ENCODE results near the gene TFCP2L1. TPM values are rescaled to one million over a fixed set of nuclear protein-coding genes. Genes with fewer than 3 reads are reported as not detected.

Gene TFCP2L1
- total RNA-seq, 1 donor from 2014 or later, result 0.05 TPM

DNA sequence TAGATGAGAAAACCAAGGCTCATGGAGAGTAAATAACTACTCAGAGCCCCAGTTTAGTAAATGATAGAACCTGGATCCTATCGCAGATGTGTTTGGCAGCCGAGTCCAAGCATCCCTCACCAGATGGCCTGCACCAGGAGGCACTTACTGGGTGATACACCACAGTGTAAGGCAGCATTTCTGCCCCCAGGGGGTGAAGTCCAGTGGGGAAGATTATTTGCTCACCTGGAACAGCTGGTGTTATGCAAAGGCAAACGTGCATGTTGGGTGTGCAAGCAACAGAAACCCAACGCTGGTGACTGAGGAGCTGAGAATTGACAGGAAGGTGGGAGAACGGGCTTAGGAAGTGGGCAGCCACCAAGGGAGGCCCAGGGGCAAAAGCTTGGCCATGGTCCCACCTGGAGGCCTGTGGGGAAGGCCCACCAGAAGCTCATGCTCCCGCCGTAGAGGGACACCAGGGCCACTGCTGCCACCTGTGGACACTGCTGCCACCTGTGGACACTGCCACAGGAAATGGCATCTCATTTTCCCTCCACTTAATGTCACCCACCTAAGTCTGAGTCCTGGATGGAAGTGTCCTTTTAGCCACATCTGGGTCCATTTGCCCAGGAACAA, 100.6 kb downstream of the TFCP2L1 start:
- no peaks in the 10 kb centered on the region for H3K79me2 ChIP-seq (ENCODE audit: insufficient read depth, low read length)

GRCh38 chr2:121182520-121182919, 102.5 kb downstream of the TFCP2L1 start:
- Histone ChIP-seq H3K4me3 (ENCODE audit: insufficient read depth, low read depth, low read length) (no peak overlapping the region), H3K4me1 (ENCODE audit: insufficient read depth, low read length) (no peaks in the 10 kb centered on the region), H2AFZ (ENCODE audit: low read depth, low read length) (no peak overlapping the region), H3K4me2 (ENCODE audit: low read length) (no peak overlapping the region), H3K27me3 (ENCODE audit: insufficient read depth, low read length) (peaks cover 5% of the 10 kb centered on the region), H3K36me3 (ENCODE audit: insufficient read depth, low read length) (no peaks in the 10 kb centered on the region), H3K9ac (ENCODE audit: low read length) (no peak overlapping the region), H3K9me3 (ENCODE audit: insufficient read depth, low read depth, low read length) (no peaks in the 10 kb centered on the region), H3K79me2 (ENCODE audit: insufficient read depth, low read length) (no peaks in the 10 kb centered on the region), H3K27ac (ENCODE audit: low read depth, low read length) (no peak overlapping the region), H4K20me1 (ENCODE audit: insufficient read depth, low read length) (no peaks in the 10 kb centered on the region)
- no peak overlapping the region for H3K4me3 Mint-ChIP-seq (ENCODE audit: unreplicated experiment)
- no peaks in the 10 kb centered on the region for H3K36me3 Mint-ChIP-seq (ENCODE audit: low read depth, unreplicated experiment)
- TF ChIP-seq CTCF (IDR thresholded peaks at IDR 0.05; ENCODE audit: insufficient read depth, low read depth, low read length), result no peak
- no peak for TF ChIP-seq EZH2 (IDR thresholded peaks at IDR 0.05; ENCODE audit: insufficient read depth, low read length)
- peaks cover 22% of the 10 kb centered on the region for H3K27me3 Mint-ChIP-seq (ENCODE audit: low read depth, unreplicated experiment)
- peaks cover 4% of the 10 kb centered on the region for H3K4me1 Mint-ChIP-seq (ENCODE audit: low read depth, unreplicated experiment)
- FAIRE-seq, result no peak
- DNase-seq (ENCODE audit: low read depth), result no peak
- no peaks in the 10 kb centered on the region for H3K9me3 Mint-ChIP-seq (ENCODE audit: unreplicated experiment)
- H3K27ac Mint-ChIP-seq (ENCODE audit: unreplicated experiment), result no peak overlapping the region

More for the DNA sequence above, 100.6 kb downstream of the TFCP2L1 start:
- DNase-seq (ENCODE audit: low read depth) (no peak), FAIRE-seq (no peak)
- H3K36me3 ChIP-seq (ENCODE audit: insufficient read depth, low read length), result no peaks in the 10 kb centered on the region
- Mint-ChIP-seq H3K4me1 (ENCODE audit: low read depth, unreplicated experiment) (peaks cover 6% of the 10 kb centered on the region), H3K4me3 (ENCODE audit: unreplicated experiment) (no peak overlapping the region), H3K36me3 (ENCODE audit: low read depth, unreplicated experiment) (no peaks in the 10 kb centered on the region), H3K9me3 (ENCODE audit: unreplicated experiment) (no peaks in the 10 kb centered on the region), H3K27me3 (ENCODE audit: low read depth, unreplicated experiment) (peaks cover 24% of the 10 kb centered on the region), H3K27ac (ENCODE audit: unreplicated experiment) (no peak overlapping the region)
- TF ChIP-seq EZH2 (IDR thresholded peaks at IDR 0.05; ENCODE audit: insufficient read depth, low read length) (no peak), CTCF (IDR thresholded peaks at IDR 0.05; ENCODE audit: insufficient read depth, low read depth, low read length) (no peak)
- no peak overlapping the region for H3K4me3 ChIP-seq (ENCODE audit: insufficient read depth, low read depth, low read length)
- no peak overlapping the region for H3K27ac ChIP-seq (ENCODE audit: low read depth, low read length)
- no peak overlapping the region for H2AFZ ChIP-seq (ENCODE audit: low read depth, low read length)
- peaks cover 4% of the 10 kb centered on the region for H3K27me3 ChIP-seq (ENCODE audit: insufficient read depth, low read length)
- H4K20me1 ChIP-seq (ENCODE audit: insufficient read depth, low read length), result no peaks in the 10 kb centered on the region
- H3K9ac ChIP-seq (ENCODE audit: low read length), result no peak overlapping the region
- no peaks in the 10 kb centered on the region for H3K9me3 ChIP-seq (ENCODE audit: insufficient read depth, low read depth, low read length)
- H3K4me2 ChIP-seq (ENCODE audit: low read length), result no peak overlapping the region
- no peaks in the 10 kb centered on the region for H3K4me1 ChIP-seq (ENCODE audit: insufficient read depth, low read length)

- H3K27me3 Mint-ChIP-seq (ENCODE audit: low read depth, unreplicated experiment), result peaks cover 38% of the 10 kb centered on the region
- TF ChIP-seq CTCF (IDR thresholded peaks at IDR 0.05; ENCODE audit: insufficient read depth, low read depth, low read length) (no peak), EZH2 (IDR thresholded peaks at IDR 0.05; ENCODE audit: insufficient read depth, low read length) (no peak)
- no peaks in the 10 kb centered on the region for H3K36me3 ChIP-seq (ENCODE audit: insufficient read depth, low read length)
- H3K9ac ChIP-seq (ENCODE audit: low read length), result no peak overlapping the region
- DNase-seq (ENCODE audit: low read depth), result no peak
- no peak for FAIRE-seq
- H3K36me3 Mint-ChIP-seq (ENCODE audit: low read depth, unreplicated experiment), result no peaks in the 10 kb centered on the region
- H3K27ac ChIP-seq (ENCODE audit: low read depth, low read length), result no peak overlapping the region
- H3K4me1 ChIP-seq (ENCODE audit: insufficient read depth, low read length), result no peaks in the 10 kb centered on the region
- H3K27me3 ChIP-seq (ENCODE audit: insufficient read depth, low read length), result peaks cover 5% of the 10 kb centered on the region
- H3K4me1 Mint-ChIP-seq (ENCODE audit: low read depth, unreplicated experiment), result no peaks in the 10 kb centered on the region
- no peak overlapping the region for H3K4me3 ChIP-seq (ENCODE audit: insufficient read depth, low read depth, low read length)
- H3K27ac Mint-ChIP-seq (ENCODE audit: unreplicated experiment), result no peak overlapping the region
- H4K20me1 ChIP-seq (ENCODE audit: insufficient read depth, low read length), result no peaks in the 10 kb centered on the region
- no peak overlapping the region for H3K4me2 ChIP-seq (ENCODE audit: low read length)
- no peaks in the 10 kb centered on the region for H3K79me2 ChIP-seq (ENCODE audit: insufficient read depth, low read length)
- H2AFZ ChIP-seq (ENCODE audit: low read depth, low read length), result no peak overlapping the region
- no peaks in the 10 kb centered on the region for H3K9me3 Mint-ChIP-seq (ENCODE audit: unreplicated experiment)
- H3K9me3 ChIP-seq (ENCODE audit: insufficient read depth, low read depth, low read length), result no peaks in the 10 kb centered on the region
- no peak overlapping the region for H3K4me3 Mint-ChIP-seq (ENCODE audit: unreplicated experiment)
These were observed 105.5 kb downstream of the TFCP2L1 start for GRCh38 chr2:121179467-121179866.
